CD4-positive, alpha-beta T cell treated with Interleukin-17A for 1 hour (primary cell): ENCODE measurements around the gene SEZ6L.
"Not testable (repeated sequence)": the region's sequence is repeated elsewhere in the genome, so short reads cannot be mapped to it uniquely, and the experiment has no call there.

Experiments used
- DNase-seq: peaks from one replicate; pipeline ENCODE4 v3.0.0-alpha.2; 2020

The SEZ6L gene

DNA sequence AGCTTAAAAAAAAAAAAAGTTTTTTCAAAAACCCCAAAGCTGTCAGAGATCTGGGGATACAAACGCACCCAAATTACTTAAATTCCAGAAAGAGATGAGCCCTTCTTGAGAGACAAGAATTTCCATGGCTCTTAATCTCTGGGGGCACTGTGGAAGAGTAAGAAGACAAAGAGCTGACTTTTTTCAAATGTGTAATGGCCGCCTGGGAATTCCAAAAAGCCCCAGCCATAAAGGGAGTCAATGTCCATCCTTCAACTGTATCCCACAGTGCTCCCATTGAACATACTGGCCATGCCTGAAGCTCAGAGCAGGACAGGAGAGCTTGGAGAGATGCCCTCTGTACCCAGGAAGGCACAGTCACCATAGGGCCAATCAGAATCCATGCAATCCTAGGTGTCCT lies 222.4 kb downstream of the SEZ6L start:
- DNase-seq = no peak

DNA sequence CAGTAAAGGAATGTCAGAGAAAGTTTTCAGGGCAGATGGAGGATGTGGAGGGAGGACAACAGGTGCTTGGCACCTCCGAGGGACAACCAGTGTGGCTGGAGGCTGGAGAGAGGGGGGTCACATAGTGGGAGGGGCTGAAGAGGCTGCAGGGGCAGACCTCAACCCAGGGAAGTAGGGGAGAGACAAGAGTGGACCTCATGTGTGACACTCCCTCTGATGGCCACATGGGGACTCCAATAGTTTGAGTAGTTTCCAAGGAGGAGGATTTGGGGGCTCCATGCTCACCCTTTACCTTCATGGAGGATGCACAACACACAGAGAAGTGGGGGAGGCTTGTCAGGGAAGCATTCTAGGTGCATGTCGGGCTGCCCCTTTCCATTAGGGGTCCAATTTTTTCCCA lies 224.7 kb downstream of the SEZ6L start:
- DNase-seq = no peak

DNA sequence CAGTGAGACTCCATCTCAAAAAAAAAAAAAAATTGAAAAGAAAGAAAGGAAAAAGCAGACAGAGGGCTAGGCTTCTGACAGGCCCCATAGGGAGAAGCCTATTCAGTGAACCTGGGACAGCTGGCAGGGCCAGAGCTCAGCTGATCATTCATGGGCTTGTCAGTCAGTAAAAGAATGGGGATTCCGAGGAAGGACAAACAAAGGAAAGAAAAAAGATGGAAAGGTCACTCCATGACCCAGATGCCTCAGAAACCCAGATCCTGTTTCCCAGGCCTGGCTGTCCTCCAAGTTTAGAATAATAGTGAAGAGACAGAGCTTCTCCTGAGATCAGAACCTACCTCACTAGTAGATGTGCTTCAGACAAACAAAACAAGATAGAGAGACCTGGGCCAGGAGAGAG lies 225.5 kb downstream of the SEZ6L start:
- DNase-seq = no peak

DNA sequence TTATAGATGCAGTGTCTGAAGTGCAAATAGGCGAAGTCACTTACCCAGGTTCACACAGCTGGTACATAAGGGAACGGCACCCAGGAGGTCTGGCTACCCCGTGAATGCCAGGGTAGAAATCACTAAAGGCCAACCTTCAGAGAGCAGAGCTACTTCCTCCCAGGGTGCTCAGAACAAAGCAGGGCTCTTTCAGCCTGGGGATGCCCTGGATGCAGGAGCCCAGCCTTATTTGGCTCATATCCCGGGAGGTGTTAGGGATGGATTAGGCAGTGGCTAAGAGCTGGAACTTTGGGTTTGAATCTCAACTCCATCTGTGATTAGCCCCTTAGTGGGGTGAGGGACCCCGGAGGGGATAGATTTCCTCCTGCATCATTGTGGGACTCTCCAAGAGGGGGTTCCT lies 226.7 kb downstream of the SEZ6L start:
- DNase-seq = no peak

DNA sequence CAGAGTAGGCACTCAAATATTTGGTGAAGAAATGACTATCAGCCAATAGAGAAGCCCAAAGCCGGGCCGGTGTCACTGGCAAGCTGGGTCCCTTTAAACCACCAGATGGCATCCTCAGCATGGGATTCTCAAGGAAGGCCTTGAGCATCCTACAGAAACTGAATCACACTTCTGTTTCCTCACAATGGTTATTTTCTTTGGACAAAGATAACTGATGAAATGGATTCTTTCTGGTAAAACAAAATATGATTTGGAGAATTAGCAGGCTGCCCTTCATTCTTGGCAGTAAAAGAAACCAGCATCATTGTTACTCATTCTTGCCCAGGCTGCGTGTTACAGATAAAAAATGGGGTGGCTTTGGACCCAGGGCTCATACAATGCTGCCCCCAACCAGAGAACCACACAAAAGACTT lies 229.5 kb downstream of the SEZ6L start:
- DNase-seq = peak; percentile 68

DNA sequence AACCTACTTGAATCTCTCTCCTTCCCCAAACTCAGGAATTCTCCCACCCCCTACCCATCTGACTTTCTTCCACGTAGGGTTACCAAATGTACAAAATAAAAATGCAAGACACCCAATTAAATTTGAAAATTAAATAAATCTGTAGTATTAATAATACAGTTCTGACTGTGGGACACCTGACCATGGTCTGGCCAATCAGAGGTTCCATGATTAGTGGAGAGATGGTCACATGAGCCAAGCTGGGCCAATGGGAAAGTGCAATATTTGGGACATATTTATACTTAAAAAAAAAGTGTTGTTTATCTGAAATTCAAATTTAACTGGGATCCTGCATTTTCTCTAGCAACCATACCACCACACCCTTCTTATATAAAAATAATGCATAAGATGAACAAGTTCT lies 230.0 kb downstream of the SEZ6L start:
- DNase-seq = no peak

DNA sequence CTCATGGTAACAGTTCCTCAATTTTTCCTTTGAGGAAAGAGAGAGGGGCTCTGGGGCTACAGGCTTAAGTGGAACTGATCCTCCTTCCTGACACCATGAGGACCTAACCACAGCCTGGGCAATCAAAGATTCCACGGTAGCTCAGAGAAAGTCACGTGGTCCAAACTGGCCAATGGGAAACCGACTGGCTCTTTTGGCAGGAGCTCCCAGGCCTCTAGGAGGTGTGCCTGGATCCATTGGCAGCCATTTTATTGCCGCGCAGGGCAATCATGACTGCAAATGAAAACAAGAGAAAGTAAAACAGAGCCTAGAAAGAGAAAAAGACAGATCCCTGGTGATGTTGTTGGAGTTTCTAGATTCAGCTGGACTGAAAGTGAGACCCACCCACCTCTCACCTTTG lies 232.5 kb downstream of the SEZ6L start:
- no peak for DNase-seq

DNA sequence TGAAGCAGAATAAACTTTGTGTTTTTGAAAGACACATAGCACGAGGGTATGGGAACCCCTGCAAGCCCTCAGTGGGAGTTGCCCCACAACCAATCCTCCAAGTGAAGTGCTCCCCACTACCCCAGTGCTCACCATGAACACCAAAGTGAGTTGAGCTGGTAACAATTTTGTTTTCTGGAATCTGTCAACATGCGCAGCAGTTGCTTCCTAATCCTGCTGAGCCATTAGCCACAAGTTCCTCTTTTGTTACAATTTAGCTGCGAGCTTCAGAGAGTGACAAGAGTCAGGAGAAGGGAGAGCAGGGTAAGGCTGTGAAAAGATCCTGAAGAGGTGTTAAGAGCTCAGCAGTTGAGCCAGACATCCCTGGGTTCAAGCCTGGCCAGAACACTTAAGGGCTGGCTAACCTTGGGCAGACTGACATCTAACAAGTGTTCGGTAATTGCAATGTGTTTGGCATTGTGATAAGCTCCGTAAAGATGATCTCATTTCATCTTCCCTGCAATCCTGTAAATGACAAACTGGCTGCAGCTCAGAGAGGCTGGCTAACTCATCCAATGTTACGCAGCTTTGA lies 235.7 kb downstream of the SEZ6L start:
- peak; percentile 6 for DNase-seq

DNA sequence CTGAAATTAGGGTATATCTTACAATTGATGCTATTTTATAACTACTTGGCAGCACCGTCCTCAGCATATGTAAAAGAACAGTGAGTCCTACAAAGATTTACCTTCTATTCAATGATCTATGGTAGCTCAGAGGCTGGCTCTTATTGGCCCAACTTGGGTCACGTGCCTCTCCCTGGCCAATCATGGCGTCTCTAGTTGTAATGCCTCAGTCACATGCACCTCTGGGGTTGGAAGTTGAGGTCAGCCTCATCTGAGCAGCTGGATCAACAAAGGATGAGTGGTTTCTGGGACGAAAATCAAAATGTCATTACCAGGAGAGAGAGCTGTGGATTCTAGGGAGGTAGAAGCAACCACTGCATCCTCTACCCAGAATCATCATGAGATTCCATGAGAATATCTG lies 236.9 kb downstream of the SEZ6L start:
- no peak for DNase-seq

DNA sequence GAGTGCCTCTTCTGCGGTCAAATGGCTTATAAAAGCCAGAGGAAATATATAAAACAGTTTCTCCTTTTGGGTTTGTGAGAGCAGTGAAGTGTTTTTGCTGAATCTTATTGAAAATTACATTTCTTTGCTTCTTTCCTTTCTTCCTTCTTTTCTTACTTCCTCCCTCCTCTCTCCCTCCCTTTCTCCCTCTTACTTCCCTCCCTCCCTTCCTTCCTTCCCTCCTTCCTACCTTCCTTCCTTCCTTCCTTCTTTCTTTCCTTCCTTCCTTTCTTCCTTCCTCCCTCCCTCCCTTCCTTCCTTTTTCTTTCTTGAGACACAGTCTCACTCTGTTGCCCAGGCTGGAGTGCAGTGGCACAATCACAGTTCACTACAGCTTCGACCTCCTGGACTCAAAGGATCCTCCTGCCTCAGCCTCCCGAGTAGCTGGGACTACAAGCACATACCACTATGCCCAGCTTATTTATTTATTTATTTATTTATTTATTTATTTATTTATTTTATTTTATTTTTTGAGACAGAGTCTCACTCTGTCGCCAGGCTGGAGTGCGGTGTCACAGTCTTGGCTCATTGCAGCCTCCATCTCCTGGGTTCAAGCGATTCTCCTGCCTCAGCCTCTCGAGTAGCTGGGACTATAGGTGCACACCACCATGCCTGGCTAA lies 239.4 kb downstream of the SEZ6L start:
- DNase-seq = not testable (repeated sequence)

DNA sequence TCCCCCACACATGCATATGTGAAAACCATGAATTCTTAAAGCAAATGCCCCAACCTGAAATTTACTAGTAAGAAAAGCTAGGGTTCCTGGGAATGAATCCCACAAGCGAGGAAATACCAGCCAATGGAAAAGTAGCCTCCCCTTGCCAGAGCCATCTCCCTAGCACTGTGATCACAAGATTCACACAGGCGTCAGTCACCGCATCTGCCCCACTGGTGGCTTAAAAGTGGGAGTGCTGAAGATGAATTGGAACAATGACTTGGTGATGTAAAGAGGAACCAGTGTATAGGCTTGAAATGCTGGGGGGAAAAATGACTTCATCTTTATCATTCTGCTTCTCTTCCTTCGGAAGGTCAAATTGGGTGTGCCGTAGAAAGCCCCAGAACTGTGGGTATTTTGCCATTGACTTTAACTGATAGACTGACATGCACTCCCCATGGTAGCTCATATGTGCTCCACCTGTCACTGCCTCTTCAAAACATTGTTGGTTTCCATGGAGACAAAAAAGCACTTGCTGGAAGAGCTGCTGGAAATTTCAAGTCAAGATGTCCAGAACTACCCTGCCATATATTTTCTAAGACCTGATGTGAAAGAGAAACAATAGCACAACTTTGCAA lies 240.6 kb downstream of the SEZ6L start:
- no peak for DNase-seq

DNA sequence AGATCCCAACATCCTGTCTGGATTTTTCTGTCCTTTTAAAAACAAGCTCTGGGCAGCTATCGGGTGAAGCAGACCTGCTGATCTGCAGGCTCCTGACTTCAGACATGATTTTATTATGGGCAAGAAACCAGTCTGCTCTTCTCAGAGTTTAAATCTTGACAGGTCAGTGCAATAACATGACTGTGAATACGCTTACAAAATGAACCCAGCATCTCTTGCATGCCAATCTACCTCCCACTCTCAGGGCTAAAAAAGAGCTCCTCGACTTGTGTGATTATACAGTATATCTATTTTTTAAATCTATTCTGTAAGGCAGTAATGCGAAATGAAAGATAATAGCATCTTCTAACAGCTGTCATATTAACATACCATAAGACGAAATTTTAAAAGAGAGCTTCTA lies 241.1 kb downstream of the SEZ6L start:
- no peak for DNase-seq

DNA sequence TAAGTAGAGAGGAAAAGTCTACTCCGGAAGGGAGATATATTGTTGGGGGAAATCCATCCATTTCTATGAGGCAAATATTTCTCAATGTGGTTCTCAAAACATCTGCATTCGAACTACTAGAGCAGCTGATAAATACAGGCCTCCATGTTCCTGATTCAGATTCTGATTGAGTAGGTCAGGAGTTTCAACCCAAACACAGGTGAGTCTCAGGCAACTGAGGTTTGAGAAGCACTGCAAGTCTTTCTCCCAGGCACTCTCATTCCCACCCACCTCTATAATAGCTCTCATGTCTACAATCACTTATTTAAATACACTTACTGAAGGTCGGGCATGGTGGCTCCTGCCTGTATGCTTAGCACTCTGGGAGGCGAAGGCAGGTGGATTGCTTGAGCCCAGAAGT lies 245.1 kb downstream of the SEZ6L start:
- no peak for DNase-seq

DNA sequence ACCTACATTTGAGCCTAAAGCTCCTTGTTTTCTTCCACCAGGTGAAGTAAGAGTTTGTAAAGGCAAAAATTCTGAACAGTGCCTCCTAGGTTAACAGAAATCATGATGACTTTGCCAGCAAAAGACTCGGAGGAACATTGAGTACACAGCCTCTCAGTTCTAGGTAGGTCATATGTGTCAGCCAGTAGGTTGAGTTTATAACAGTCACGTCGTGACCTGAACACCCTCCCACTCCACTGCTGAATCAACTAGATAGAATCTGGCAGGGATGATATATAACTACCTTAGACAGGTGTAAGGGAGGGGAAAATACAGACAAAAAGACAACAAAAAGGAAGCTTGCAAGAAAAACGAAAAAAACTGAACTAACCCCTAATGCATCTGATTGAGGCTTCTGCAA lies 247.0 kb downstream of the SEZ6L start:
- no peak for DNase-seq

DNA sequence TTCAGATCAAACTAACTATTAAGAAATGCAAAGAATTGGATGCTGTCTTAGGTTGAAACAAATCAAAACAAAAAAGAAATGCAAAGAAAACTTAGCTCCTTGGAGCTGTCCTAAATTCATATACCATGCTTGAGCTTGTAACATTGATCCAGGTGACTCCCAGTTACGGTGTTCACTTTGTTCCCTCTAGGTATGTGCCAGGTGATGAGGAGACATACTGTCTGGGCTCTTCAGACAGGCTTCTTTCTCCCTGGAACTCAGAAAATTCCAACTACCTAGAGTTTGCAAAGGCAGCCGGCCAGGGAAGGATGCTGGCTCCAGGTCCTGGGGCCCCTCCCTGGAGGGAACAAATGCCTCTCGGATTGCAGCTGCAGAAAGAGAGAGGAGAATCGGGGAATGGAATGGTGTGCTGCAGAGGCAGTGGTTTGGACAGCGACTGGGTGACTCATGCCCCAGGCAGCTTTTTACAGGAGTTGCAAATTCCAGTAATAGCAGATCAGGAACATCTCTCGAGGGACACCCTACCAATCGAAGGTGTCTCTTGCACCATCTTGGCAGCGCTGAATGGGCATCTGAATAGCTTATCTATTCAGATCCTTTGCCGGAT lies 247.5 kb downstream of the SEZ6L start:
- no peak for DNase-seq

DNA sequence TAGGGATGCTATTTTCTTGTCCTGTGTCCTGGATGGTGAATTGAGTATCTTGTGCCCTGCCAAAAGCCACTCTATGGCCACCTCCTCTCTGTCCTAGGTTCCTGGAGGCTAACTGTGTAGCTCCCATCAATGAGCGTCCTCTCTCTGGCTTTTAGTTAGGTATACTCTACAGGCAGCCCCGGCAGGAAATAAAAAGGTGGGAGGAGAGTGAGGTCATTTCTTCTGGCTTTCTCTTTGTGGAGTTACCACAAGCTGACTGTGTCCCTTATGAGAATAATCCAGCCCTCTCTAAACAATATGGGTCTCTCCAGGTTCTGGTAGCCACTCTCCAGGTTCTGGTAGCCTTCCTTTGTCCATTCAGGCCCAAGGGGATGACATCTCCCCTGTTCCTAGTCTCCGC lies 248.1 kb downstream of the SEZ6L start:
- DNase-seq = no peak

DNA sequence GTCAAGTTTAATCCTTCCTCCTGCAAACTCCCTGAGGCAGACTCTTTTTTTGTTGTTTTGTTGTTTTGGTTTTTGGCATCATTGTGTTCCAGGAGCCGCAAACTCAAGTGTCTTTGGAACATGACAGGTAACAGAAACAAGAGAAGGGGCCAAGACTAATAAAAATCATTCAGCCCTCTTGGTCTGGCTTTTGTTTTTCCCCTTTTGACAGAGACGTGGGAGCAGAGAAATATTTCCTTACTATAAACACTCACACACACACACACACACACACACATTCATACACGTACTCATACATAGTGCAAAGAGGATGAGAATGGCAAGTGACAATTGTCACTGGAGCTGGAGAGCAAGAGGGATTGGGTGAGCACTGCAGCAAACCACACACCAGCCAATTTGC lies 249.4 kb downstream of the SEZ6L start:
- no peak for DNase-seq

DNA sequence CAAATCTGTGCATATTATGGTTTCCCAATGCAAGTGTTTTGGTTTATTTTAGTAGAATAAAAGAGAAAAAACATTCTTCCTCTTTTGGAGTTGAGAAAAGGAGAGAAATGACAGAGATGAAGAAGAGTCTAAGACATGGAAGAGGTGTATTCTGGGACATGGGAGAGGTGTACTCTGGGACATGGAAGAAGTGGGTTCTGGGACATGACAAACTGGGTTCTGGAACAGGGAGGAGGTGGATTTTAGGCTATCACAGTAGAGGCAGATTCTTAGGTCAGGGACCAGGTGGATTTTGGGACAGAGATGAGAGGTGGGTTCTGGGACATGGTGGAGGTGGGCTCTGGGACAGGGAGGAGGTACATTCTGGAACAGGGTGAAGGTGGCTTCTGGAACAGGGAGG lies 257.7 kb downstream of the SEZ6L start:
- DNase-seq = no peak

DNA sequence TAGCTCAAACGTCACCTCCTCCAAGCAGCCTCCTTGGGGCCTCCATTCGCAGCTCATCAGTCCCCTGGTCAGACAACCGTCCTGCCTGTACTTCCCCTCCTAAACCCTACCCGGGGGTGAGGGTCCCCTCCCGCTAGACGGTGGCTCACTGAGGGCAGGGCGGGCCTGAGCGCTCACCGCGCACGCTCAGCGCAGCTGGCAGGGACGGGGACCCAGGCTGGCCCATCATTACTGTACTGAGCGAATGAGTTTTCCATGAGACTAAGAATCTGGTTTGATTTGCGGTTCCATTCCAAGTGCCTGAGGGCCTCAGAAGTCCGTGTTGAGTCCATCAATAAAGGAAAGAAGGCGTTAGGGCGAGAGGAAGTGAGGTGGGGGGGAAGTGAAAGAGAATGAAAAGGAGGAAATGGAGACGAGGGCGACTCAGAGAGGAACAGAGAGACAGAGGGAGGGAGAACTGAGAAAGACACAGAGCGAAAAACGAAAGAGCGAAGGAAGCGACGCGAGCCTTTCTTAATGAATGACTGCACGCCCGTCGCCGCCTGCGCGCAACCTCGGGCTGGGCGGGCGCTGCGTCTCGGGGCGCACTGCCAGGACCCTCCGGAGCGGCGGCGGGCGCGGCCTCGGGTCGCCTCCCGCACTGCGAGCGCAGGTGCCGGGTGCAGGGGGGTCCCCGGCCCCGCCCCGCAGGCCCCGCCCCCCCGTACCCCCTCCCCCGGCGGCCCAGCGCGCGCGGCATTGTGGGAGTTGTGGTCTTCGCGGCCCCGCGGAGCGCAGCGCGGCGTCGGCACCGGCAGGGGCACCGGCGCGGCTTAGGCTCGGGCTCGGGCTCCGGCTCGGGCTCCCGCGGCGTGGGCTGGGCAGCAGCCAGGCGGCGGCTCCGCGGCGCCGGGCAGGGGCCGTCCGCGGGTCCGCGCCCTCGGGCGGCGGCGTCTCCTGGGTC lies 259.5 kb downstream of the SEZ6L start, which contains the start of gene ASPHD2:
Gene ASPHD2 (plus strand): TSS at position 746 of the 943 bp plus-strand sequence. CDS start 4,356 bp downstream, outside the sequence.
- DNase-seq = peak; percentile 83

DNA sequence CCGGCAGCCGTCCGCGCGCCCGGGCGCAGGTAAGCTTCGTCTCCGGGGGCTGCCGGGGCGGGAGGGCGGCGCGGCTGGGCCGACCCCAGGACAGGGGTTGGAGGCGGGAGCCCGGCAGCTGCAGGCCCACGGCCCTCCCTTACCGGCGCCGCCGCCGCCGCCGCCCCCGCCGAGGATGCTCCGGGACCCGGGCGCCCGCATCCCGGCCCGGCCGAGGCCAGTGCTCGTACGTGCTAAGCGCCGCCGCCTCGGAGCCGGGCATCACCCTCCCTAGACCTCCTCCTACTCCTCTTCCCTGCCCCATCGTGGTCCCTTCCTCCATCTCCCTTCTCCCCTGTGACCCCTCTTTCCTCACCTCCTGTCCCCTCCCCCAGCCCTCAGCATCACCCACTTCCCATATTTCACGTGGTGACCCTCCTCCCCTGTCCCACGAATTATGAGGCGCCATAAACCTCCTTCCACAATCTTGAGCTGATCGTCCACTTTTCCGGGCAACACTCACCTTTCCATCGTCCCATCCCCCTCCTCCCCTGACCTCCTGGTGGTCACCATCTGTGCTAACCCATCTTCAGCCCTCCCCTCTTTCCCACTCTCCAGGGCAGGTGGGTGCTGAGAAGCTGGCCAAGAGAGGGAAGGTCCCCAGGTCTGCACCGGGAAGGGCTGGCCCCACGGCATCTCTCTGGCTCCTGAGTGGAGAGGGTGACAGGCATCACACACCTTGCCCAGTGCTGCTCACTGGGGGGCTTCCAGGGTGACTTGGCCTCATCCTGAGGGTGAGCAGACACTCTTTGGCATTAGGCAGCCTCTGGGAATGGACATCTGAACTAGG lies 260.4 kb downstream of the SEZ6L start:
- no peak for DNase-seq

DNA sequence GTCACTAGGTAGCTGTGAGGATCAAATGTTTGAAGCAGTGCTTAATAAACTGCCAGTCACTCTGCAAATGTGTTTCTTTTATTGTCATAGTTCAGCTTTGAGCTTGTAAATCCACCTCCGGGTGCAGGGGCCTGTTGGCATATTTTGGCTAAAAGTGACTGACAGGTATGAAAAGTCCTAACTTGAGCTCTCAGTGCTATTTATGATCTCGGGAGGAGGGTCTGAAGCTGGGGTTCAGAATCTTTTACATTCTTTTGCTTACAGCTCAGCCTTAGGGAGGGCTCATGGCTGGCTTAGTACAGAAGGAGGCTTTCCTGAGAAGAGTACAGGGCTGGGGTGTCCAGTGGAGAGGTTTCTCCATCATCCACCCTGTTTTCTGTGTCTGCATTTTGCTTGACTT lies 261.3 kb downstream of the SEZ6L start:
- DNase-seq = no peak
